ENCODE data around the gene PSPH. TPM values are rescaled to one million over a fixed set of nuclear protein-coding genes. Genes with fewer than 3 reads are reported as not detected.

PSPH gene
- total RNA-seq, 1 experiment from 2014 or later: 62.3 TPM

- TF ChIP-seq CTCF (IDR thresholded peaks at IDR 0.05) (no peak), SIN3A (IDR thresholded peaks at IDR 0.05; ENCODE audit: borderline replicate concordance, insufficient read depth, low read depth, low read length) (no peak), TCF7L2 (IDR thresholded peaks at IDR 0.05; ENCODE audit: low read depth, low read length) (no peak), REST (IDR thresholded peaks at IDR 0.05; ENCODE audit: insufficient read depth in 1 of 2, low read depth in 2 of 2, low read length in 1 of 2) (no peak), POLR2AphosphoS5 (IDR thresholded peaks at IDR 0.05; ENCODE audit: low read depth, low read length) (no peak)
- H3K4me1 ChIP-seq (ENCODE audit: control insufficient read depth, insufficient read depth, low read length): peaks cover 20% of the 10 kb centered on the region
- no peaks in the 10 kb centered on the region for H3K9me3 ChIP-seq (ENCODE audit: control insufficient read depth, insufficient read depth, low read depth, low read length)
- no peak overlapping the region for H3K27ac ChIP-seq (ENCODE audit: low read length)
- BruUV-seq (replicated peaks): no TSS peak
- POLR2A ChIA-PET: interaction anchor here (0.7 kb wide), 1 partner anchor 92 kb away, joined by 5 read pairs; no protein-coding TSS in a partner anchor
- CTCF ChIA-PET: no interaction called here
- H3K27me3 ChIP-seq (ENCODE audit: control insufficient read depth, insufficient read depth, low read length): no peaks in the 10 kb centered on the region
- intact Hi-C loops (cut with micrococcal nuclease; ENCODE audit: unreplicated experiment) (no loop called here), in situ Hi-C loops (cut with HindIII; ENCODE audit: low pct_unique_long_range_greater_than_20kb, low sequenced_read_pairs) (no loop called here)
- no peak for ATAC-seq
- DNase-seq (ENCODE audit: low read depth, low spot score): no peak
- peaks cover 3% of the 10 kb centered on the region; the same call in 1 of the 2 replicates for H3K36me3 ChIP-seq (ENCODE audit: control insufficient read depth, insufficient read depth, low read length)
- no peak overlapping the region for H3K4me3 ChIP-seq (ENCODE audit: low read depth in 2 of 2, low read length in 2 of 2)
Measured at GRCh38 chr7:56003749-56004148, 47.5 kb downstream of the PSPH start.

GRCh38 chr7:55996856-55997500 is 54.3 kb downstream of the PSPH start:
- ChIA-PET POLR2A (no interaction called here), CTCF (no interaction called here)
- Histone ChIP-seq H3K27ac (ENCODE audit: low read length) (no peak overlapping the region), H3K4me1 (ENCODE audit: control insufficient read depth, insufficient read depth, low read length) (no peaks in the 10 kb centered on the region), H3K4me3 (ENCODE audit: low read depth in 2 of 2, low read length in 2 of 2) (no peak overlapping the region), H3K9me3 (ENCODE audit: control insufficient read depth, insufficient read depth, low read depth, low read length) (no peaks in the 10 kb centered on the region), H3K36me3 (ENCODE audit: control insufficient read depth, insufficient read depth, low read length) (peaks cover 3% of the 10 kb centered on the region; the same call in 1 of the 2 replicates), H3K27me3 (ENCODE audit: control insufficient read depth, insufficient read depth, low read length) (no peaks in the 10 kb centered on the region)
- no peak for ATAC-seq
- TF ChIP-seq TCF7L2 (IDR thresholded peaks at IDR 0.05; ENCODE audit: low read depth, low read length): no peak
- TF ChIP-seq CTCF (IDR thresholded peaks at IDR 0.05): no peak
- TF ChIP-seq SIN3A (IDR thresholded peaks at IDR 0.05; ENCODE audit: borderline replicate concordance, insufficient read depth, low read depth, low read length): no peak
- no peak for TF ChIP-seq REST (IDR thresholded peaks at IDR 0.05; ENCODE audit: insufficient read depth in 1 of 2, low read depth in 2 of 2, low read length in 1 of 2)
- TF ChIP-seq POLR2AphosphoS5 (IDR thresholded peaks at IDR 0.05; ENCODE audit: low read depth, low read length): no peak
- intact Hi-C loops (cut with micrococcal nuclease; ENCODE audit: unreplicated experiment): no loop called here
- DNase-seq (ENCODE audit: low read depth, low spot score): no peak
- in situ Hi-C loops (cut with HindIII; ENCODE audit: low pct_unique_long_range_greater_than_20kb, low sequenced_read_pairs): no loop called here
- no TSS peak for BruUV-seq (replicated peaks)
